ENCODE measurements around the gene SDR39U1.

SDR39U1 gene

DNA sequence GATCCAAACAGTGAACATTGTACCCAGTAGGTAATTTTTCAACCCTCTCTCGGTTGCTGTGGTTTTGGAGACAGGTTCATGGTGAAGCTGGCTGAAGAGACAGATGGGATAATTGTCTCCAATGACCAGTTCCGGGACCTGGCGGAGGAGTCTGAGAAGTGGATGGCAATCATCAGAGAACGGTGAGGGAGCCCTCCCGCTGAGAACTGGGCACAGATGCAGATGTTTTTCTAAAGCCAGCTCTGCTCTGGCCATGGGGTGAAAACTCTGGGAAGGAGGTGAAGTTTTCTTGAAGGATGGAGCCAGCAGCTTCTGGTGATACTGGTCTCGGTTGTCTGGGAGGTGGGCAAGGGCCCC lies 6.6 kb downstream of the SDR39U1 start:
- H3K4me3 ChIP-seq (ENCODE audit: low read length) = no peak overlapping the region
- TF ChIP-seq, protein P1, sequence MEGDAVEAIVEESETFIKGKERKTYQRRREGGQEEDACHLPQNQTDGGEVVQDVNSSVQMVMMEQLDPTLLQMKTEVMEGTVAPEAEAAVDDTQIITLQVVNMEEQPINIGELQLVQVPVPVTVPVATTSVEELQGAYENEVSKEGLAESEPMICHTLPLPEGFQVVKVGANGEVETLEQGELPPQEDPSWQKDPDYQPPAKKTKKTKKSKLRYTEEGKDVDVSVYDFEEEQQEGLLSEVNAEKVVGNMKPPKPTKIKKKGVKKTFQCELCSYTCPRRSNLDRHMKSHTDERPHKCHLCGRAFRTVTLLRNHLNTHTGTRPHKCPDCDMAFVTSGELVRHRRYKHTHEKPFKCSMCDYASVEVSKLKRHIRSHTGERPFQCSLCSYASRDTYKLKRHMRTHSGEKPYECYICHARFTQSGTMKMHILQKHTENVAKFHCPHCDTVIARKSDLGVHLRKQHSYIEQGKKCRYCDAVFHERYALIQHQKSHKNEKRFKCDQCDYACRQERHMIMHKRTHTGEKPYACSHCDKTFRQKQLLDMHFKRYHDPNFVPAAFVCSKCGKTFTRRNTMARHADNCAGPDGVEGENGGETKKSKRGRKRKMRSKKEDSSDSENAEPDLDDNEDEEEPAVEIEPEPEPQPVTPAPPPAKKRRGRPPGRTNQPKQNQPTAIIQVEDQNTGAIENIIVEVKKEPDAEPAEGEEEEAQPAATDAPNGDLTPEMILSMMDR (conservative IDR thresholded peaks at IDR 0.05; ENCODE audit: low read length) = no peak
- no peak for DNase-seq (ENCODE audit: low read depth)

DNA sequence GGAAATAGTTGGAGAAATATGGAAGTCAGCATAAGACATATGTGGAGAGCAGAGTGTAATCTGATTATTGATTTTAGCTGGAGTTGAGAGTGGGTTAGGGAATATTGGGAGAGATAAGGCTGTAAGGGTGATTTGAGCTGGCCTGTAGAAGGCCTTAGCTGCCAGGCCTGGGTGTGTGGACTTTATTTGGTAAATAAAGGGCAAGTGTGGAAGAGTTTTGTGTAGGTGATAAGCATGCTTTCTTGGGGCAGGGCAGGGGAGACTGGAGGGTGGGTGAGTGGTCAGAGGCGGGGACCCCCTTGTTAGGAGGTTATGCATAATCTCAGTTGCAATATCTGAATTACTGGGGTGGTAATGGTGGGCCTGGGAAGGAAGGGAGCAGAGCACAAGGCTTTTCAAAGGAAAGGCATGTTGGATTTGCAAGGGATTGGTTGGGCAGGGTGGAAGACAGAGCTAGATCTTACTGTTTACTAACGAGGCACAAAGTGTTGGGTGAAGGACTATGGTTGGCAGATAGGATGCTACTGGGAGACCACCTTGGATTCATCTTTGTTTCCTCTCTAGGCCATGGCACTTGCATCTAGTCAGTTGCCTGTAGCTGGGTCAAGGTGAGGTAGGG lies 7.3 kb downstream of the SDR39U1 start:
- no peak for DNase-seq (ENCODE audit: low read depth)
- H3K4me3 ChIP-seq (ENCODE audit: low read length) = no peak overlapping the region
- TF ChIP-seq, protein P1 (conservative IDR thresholded peaks at IDR 0.05; ENCODE audit: low read length) = no peak

DNA sequence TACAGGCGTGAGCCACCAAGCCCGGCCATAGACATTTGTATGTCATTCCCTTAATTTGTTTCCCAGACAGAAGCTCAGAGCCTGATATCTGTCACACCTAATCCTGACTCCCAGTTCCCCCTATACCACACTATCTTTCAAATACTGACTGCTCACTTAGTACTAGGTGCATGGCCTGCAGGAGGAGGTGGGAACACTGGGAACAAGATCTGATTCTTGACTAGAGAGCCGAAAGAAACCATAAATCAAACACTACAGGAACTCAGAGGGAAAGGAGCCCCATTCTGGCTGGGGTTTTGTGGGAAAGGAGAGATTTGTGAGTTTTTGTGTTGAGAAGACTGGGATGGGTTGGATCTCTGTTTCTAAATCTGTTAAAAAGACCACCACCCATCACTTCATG lies 7.9 kb downstream of the SDR39U1 start:
- DNase-seq (ENCODE audit: low read depth) = no peak
- H3K4me3 ChIP-seq (ENCODE audit: low read length) = no peak overlapping the region
- TF ChIP-seq, protein P1 (conservative IDR thresholded peaks at IDR 0.05; ENCODE audit: low read length) = no peak

DNA sequence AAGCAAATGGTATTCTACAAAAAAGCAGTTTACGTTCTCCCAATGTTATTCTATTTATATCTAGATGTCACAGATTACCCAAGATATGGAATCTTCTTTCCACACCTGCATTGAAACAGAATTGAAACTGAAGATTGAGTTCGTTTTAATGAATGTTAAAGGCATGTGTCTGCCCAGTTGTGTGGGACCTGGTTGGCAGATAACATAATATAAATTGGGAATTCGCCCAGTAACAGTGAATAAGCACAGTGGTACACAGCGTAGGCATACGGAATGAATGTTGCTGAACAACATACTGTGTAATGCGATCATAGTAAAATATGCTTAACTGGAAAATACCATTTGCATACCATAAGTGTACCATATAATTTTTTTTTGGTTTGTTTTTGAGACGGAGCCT lies 8.5 kb downstream of the SDR39U1 start:
- DNase-seq (ENCODE audit: low read depth) = no peak
- TF ChIP-seq, protein P1 (conservative IDR thresholded peaks at IDR 0.05; ENCODE audit: low read length) = no peak
- no peak overlapping the region for H3K4me3 ChIP-seq (ENCODE audit: low read length)

DNA sequence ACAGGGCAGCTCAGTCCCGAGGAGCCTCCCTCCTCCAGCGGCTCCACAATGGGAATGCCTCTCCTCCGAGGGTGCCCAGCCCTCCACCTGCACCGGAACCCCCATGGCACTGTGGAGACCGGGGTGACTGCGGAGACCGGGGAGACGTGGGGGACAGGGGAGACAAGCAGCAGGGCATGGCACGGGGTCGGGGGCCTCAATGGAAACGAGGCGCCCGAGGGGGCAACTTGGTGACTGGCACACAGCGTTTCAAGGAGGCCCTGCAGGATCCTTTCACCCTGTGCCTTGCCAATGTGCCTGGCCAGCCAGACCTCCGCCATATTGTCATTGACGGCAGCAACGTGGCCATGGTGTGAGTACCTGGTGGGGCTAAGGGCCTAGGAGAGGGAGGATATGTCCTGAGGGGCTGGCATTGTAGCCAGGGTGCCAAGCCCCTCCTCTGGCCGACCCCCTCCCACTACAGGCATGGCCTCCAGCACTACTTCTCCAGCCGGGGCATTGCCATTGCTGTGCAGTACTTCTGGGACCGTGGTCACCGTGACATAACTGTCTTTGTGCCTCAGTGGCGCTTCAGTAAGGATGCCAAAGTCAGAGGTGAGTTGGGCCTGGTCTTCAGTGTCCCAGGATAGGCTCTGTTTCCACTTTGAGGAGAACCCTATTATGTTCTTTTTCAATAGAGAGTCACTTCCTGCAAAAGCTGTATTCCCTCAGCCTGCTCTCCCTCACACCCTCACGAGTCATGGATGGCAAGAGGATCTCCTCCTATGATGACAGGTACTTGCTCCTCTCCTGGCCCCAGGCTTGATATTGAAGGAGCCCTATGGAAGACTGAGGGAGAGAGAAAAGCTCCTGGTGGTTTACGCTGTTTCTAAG lies 10.1 kb downstream of the SDR39U1 start:
- TF ChIP-seq, protein P1 (conservative IDR thresholded peaks at IDR 0.05; ENCODE audit: low read length) = no peak
- no peak for DNase-seq (ENCODE audit: low read depth)
- peak overlapping the region; percentile 79 for H3K4me3 ChIP-seq (ENCODE audit: low read length)

DNA sequence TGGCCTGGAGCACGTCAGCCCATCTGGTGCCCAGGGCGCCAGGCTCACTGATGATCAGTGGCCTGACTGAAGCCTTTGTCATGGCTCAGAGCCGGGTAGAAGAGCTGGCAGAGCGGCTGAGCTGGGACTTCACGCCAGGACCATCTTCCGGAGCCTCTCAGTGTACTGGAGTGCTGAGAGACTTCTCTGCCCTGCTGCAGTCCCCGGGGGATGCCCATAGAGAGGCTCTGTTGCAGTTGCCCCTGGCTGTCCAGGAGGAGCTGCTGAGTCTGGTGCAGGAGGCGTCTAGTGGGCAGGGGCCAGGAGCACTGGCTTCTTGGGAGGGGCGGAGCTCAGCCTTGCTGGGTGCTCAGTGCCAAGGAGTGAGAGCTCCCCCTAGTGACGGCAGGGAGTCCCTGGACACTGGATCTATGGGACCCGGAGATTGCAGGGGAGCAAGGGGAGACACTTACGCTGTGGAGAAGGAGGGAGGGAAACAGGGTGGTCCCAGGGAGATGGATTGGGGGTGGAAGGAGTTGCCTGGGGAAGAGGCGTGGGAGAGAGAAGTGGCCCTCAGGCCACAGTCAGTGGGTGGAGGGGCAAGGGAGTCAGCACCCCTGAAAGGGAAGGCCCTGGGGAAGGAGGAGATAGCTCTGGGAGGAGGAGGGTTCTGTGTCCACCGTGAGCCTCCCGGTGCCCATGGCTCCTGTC lies 10.9 kb downstream of the SDR39U1 start:
- TF ChIP-seq, protein P1 (conservative IDR thresholded peaks at IDR 0.05; ENCODE audit: low read length) = peak; percentile 98
- peak; percentile 94 for DNase-seq (ENCODE audit: low read depth)
- peak overlapping the region; percentile 79 for H3K4me3 ChIP-seq (ENCODE audit: low read length)

Data from AG10803 (cell line).